SH-SY5Y (cell line): ENCODE data around the gene TRAPPC14.

Source experiments
- GATA2 ChIP-seq: IDR thresholded peaks from 2 replicates; pipeline ENCODE4 v1.6.1; 2011; ENCODE audit warnings: mild to moderate bottlenecking, low read depth, low read length
- GATA3 ChIP-seq: IDR thresholded peaks from 2 replicates; pipeline ENCODE4 v1.6.1; 2011; ENCODE audit warnings: low read depth, mild to moderate bottlenecking, low read length, moderate library complexity

The TRAPPC14 gene

GRCh38 chr7:100106633-100107032, 51.9 kb downstream of the TRAPPC14 start:
- TF ChIP-seq GATA2 (no peak), GATA3 (no peak)

- TF ChIP-seq GATA3: no peak
- TF ChIP-seq GATA2: no peak
Observed at GRCh38 chr7:100105534-100105933, 53.0 kb downstream of the TRAPPC14 start.
